Cerebellar cortex (tissue), 1 donor: ENCODE measurements around the gene ATXN1.

Source experiments
- DNase-seq: peaks from one replicate; pipeline ENCODE4 v3.0.0-alpha.2; 2015; ENCODE audit warnings: low spot score

The ATXN1 gene

GRCh38 chr6:16783509-16783908 lies 22.2 kb upstream of the ATXN1 start:
- no peak for DNase-seq

- DNase-seq, result no peak
Measured at GRCh38 chr6:16782278-16782677, 21.0 kb upstream of the ATXN1 start.

- peak; percentile 81 for DNase-seq
Measured at GRCh38 chr6:16781348-16782169, 20.3 kb upstream of the ATXN1 start.

GRCh38 chr6:16778521-16778920 lies 17.3 kb upstream of the ATXN1 start:
- DNase-seq, result no peak

- no peak for DNase-seq
Measured at GRCh38 chr6:16777794-16778193, 16.5 kb upstream of the ATXN1 start.

GRCh38 chr6:16776394-16777017 lies 15.2 kb upstream of the ATXN1 start:
- DNase-seq, result no peak

- no peak for DNase-seq
Measured at GRCh38 chr6:16774437-16774836, 13.2 kb upstream of the ATXN1 start.

GRCh38 chr6:16773362-16773761 lies 12.1 kb upstream of the ATXN1 start:
- peak; percentile 28 for DNase-seq

- DNase-seq, result peak; percentile 52
Measured at GRCh38 chr6:16770701-16771569, 9.7 kb upstream of the ATXN1 start.

- DNase-seq, result no peak
Measured at GRCh38 chr6:16769986-16770376, 8.7 kb upstream of the ATXN1 start.

- no peak for DNase-seq
Measured at GRCh38 chr6:16769131-16769985, 8.1 kb upstream of the ATXN1 start.

- DNase-seq, result no peak
Measured at GRCh38 chr6:16768477-16768830, 7.2 kb upstream of the ATXN1 start.

GRCh38 chr6:16767765-16768476 lies 6.7 kb upstream of the ATXN1 start:
- no peak for DNase-seq

GRCh38 chr6:16766836-16767745 lies 5.8 kb upstream of the ATXN1 start:
- no peak for DNase-seq

- no peak for DNase-seq
Measured at GRCh38 chr6:16766043-16766536, 4.8 kb upstream of the ATXN1 start.

GRCh38 chr6:16765235-16765634 lies 4.0 kb upstream of the ATXN1 start:
- DNase-seq, result no peak

- DNase-seq, result peak; percentile 43
Measured at GRCh38 chr6:16764188-16764950, 3.1 kb upstream of the ATXN1 start.

GRCh38 chr6:16762550-16763477 lies 1.6 kb upstream of the ATXN1 start:
- DNase-seq, result peak; percentile 86
